ENCODE results near the gene ATAD1.

ATAD1 gene

GRCh38 chr10:87715552-87716347 lies 102.3 kb downstream of the ATAD1 start:
- no peak for DNase-seq
- no peak for TF ChIP-seq GATA1 (IDR thresholded peaks at IDR 0.05; ENCODE audit: low read depth, low read length)

DNA sequence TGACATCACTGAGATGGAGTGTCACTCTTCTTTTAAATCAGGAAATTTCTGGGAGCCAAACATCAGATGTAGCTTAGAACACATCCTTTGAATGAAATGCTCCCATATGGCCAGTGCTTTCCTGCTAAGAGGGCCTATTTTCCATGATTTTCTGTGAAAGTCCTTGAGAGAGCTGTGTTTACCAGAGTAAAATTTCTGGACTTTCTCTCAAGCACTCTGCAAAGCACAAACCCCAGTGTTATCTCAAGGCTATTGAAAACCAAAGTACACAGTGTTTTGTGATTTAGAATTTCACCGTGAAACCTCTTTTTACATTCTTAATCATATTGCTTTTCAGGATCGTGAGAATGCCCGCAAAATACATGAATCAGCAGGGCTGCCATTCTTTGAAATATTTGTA lies 104.3 kb downstream of the ATAD1 start:
- no peak for DNase-seq

DNA sequence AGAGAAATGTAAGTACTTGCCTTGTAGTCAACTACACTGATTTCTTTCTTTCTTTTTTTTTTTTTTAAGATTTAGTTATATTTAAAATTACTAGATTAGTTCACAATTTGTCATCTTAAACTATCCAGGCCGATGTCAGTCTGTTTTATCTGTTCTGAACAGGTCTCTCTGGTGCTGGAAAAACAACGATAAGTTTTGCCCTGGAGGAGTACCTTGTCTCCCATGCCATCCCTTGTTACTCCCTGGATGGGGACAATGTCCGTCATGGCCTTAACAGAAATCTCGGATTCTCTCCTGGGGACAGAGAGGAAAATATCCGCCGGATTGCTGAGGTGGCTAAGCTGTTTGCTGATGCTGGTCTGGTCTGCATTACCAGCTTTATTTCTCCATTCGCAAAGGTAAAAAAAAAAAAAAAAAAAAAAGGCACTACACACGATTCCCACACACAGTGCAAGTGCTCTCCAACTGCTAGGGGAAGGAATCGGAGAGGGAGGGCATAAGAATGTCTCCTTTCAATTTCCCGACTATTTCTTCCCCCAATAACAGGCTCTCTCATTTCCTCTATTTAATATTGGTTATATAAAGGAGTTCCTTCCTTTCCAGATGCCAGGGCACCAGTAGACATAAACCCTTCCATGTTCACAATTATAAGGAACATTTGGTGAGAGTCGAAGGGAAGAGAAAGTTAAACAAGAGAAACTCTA lies 105.0 kb downstream of the ATAD1 start:
- TF ChIP-seq GATA1 (IDR thresholded peaks at IDR 0.05; ENCODE audit: low read depth, low read length) (no peak), POLR2A (IDR thresholded peaks at IDR 0.05; ENCODE audit: low read length) (no peak)

More for the DNA sequence above, 104.3 kb downstream of the ATAD1 start:
- TF ChIP-seq GATA1 (IDR thresholded peaks at IDR 0.05; ENCODE audit: low read depth, low read length) (no peak), POLR2A (IDR thresholded peaks at IDR 0.05; ENCODE audit: low read length) (no peak)

GRCh38 chr10:87707254-87707653 lies 110.8 kb downstream of the ATAD1 start:
- TF ChIP-seq POLR2A (IDR thresholded peaks at IDR 0.05; ENCODE audit: low read length) (no peak), GATA1 (IDR thresholded peaks at IDR 0.05; ENCODE audit: low read depth, low read length) (no peak)
- DNase-seq: no peak

More for the DNA sequence above, 105.0 kb downstream of the ATAD1 start:
- no peak for DNase-seq

GRCh38 chr10:87706731-87707130 lies 111.3 kb downstream of the ATAD1 start:
- no peak for TF ChIP-seq POLR2A (IDR thresholded peaks at IDR 0.05; ENCODE audit: low read length)
- no peak for TF ChIP-seq GATA1 (IDR thresholded peaks at IDR 0.05; ENCODE audit: low read depth, low read length)
- DNase-seq: no peak

DNA sequence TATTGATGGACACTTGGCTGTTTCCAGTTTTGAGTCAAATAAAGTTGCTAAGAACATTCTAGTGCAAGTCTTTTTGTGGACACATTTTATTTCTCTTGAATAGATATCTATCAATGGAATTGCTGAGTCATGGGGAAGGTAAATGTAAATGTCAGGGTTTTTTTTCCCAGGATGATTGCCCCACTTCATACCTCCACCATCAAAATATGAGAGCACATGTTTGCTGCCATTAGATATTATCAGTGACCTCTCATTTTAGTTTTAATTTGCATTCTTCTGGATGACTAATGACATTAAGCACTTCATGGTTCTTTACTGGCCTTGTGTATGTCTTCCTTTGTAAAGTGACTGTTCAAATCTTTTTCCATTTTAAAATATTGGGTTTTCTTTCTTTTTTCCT lies 112.7 kb downstream of the ATAD1 start:
- TF ChIP-seq POLR2A (IDR thresholded peaks at IDR 0.05; ENCODE audit: low read length) (no peak), GATA1 (IDR thresholded peaks at IDR 0.05; ENCODE audit: low read depth, low read length) (no peak)
- DNase-seq: no peak

GRCh38 chr10:87703771-87704170 lies 114.3 kb downstream of the ATAD1 start:
- no peak for TF ChIP-seq POLR2A (IDR thresholded peaks at IDR 0.05; ENCODE audit: low read length)
- DNase-seq: no peak

- TF ChIP-seq GATA1 (IDR thresholded peaks at IDR 0.05; ENCODE audit: low read depth, low read length) (no peak), POLR2A (IDR thresholded peaks at IDR 0.05; ENCODE audit: low read length) (no peak)
Measured at GRCh38 chr10:87702973-87703294, 115.1 kb downstream of the ATAD1 start.

GRCh38 chr10:87702260-87702972 lies 115.6 kb downstream of the ATAD1 start:
- no peak for DNase-seq
- no peak for TF ChIP-seq GATA1 (IDR thresholded peaks at IDR 0.05; ENCODE audit: low read depth, low read length)
- no peak for TF ChIP-seq POLR2A (IDR thresholded peaks at IDR 0.05; ENCODE audit: low read length)

More at GRCh38 chr10:87702973-87703294, 115.1 kb downstream of the ATAD1 start:
- no peak for DNase-seq
